ENCODE data around the gene RAB12. TPM values are rescaled to one million over a fixed set of nuclear protein-coding genes. Genes with fewer than 3 reads are reported as not detected.
A peak's percentile ranks its signal among the peaks of the same experiment; 100 is the strongest.

The RAB12 gene
- total and polyA plus RNA-seq, 5 experiments from 2014 or later, result 0.24 to 23.7 (median 0.33) TPM

DNA sequence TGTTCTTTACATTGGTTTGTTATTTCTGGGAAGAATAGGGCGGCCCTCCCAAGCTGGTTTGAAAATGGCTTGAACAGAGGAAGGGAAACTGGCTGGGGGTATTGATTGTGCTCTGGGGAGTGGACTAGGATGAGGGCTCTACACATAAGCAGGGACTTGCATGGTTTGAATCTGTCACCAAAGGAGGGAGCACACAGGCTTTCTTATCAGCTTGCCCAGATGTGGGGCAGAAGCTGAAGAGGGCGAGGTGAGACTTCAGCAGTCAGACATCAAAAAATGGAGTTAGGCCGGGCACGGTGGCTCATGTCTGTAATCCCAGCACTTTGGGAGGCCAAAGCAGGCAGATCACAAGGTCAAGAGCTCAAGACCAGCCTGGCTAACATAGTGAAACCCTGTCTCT lies 7.2 kb upstream of the RAB12 start:
- Mint-ChIP-seq H3K4me3 (peak overlapping the region in 1 of 10 donors; percentile 29), H3K9me3 (peaks cover 0 to 2% (median 0%) of the 10 kb centered on the region in 9 donors), H3K4me1 (peaks cover 2 to 42% (median 4%) of the 10 kb centered on the region in 4 donors), H3K27me3 (peaks cover 3 to 32% (median 15%) of the 10 kb centered on the region in 5 donors), H3K36me3 (no peaks in the 10 kb centered on the region), H3K27ac (peak overlapping the region in 3 of 10 donors; percentile 34 to 67 (median 39))
- POLR2A ChIA-PET, result no interaction called here
- DNase-seq (no peak), ATAC-seq (no peak)

DNA sequence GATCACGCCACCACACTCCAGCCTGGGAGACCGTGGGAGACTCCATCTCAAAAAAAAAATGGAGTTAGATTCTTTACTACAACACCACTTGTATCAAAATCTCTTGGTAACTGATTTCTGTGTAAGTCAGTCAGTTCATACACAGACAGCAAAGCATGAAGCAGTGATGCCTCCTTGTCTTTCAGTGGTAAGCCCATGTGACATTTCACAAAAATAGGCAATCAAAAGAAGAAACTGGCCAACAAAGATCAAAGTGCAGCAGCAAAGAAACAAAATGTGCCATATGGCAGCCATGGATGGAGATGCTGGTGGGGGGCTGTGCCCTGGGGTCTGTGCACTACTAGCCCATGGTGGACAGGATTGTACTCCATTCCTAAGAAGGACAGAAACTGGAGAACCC lies 6.7 kb upstream of the RAB12 start:
- H3K36me3 Mint-ChIP-seq, result no peaks in the 10 kb centered on the region
- peaks cover 0 to 2% (median 0%) of the 10 kb centered on the region in 9 donors for H3K9me3 Mint-ChIP-seq
- H3K4me1 Mint-ChIP-seq, result peaks cover 2 to 43% (median 5%) of the 10 kb centered on the region in 4 donors
- ATAC-seq, result no peak
- peaks cover 3 to 27% (median 15%) of the 10 kb centered on the region in 5 donors for H3K27me3 Mint-ChIP-seq
- H3K4me3 Mint-ChIP-seq, result peak overlapping the region in 1 of 10 donors; percentile 40
- DNase-seq, result no peak
- peak overlapping the region in 1 of 10 donors; percentile 16 for H3K27ac Mint-ChIP-seq
- POLR2A ChIA-PET, result interaction anchor here (0.9 kb wide), 1 partner anchor 10 kb away, joined by 3 read pairs; no protein-coding TSS in a partner anchor

DNA sequence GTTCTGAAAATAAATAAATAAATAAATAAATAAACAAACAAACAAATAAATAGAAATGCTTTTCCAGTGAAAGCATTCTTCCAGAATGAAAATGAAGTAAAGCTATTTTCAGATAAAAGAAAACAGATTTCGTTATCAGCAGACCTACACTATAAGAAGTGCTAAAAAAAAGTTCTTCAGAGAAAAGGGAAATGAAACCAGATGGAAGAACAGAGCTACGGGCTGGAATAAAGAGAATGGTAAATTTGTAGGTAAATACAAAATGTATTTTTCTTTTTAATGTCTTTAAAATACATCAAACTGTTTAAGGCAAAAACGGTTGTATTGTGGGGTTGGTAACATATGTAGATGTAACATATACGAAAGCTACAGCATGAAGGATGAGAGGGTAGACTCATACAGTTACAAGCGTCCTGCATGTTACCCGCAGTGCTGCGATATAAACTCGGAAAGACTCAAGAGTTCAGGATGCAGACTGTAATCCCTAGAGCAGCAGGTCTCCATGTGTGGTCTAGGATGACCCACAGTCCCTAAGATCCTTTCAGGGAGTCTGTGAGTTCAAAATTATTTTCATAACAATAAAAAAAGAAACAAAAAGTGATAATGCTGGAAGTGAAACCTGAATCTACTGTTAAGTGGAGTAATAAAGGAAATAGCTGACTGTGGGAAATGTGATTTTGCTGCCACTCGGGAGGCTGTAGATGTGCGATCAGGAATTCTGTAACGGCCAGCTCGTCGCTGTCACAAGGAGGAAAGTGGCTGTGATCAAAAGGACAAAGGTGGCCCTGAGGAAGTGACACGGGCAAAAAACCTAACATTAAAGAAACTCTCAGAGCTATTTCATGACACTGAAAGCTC lies 5.3 kb upstream of the RAB12 start:
- DNase-seq (no peak), ATAC-seq (no peak)
- Mint-ChIP-seq H3K4me1 (peaks cover 7 to 56% (median 17%) of the 10 kb centered on the region in 4 donors), H3K4me3 (peak overlapping the region; percentile 15 to 76 (median 56)), H3K27me3 (peaks cover 0 to 22% (median 15%) of the 10 kb centered on the region in 5 donors), H3K36me3 (peaks cover 0 to 1% (median 0%) of the 10 kb centered on the region in 3 donors), H3K27ac (peak overlapping the region in 6 of 10 donors; percentile 24 to 76 (median 62)), H3K9me3 (peaks cover 0 to 2% (median 0%) of the 10 kb centered on the region in 9 donors)
- POLR2A ChIA-PET, result interaction anchor here (0.9 kb wide), 1 partner anchor 8 kb away, joined by 3 read pairs; no protein-coding TSS in a partner anchor

DNA sequence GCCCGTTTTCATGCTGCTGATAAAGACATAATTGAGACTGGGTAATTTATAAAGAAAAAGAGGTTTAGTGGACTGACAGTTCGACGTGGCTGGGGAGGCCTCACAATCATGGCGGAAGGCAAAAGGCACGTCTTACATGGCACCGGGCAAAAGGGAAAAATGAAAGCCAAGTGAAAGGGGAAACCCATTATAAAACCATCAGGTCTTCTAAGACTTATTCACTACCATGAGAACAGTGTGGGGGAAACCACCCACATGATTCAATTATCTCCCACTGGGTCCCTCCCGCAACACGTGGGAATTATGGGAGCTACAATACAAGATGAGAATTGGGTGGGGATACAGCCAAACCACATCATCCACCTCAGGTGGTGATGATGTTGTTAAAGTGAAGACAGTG lies 3.3 kb upstream of the RAB12 start:
- Mint-ChIP-seq H3K27me3 (peaks cover 0 to 20% (median 13%) of the 10 kb centered on the region in 5 donors), H3K4me1 (peaks cover 13 to 62% (median 27%) of the 10 kb centered on the region in 4 donors), H3K4me3 (peak overlapping the region in 1 of 10 donors; percentile 36), H3K36me3 (peaks cover 0 to 4% (median 0%) of the 10 kb centered on the region in 3 donors), H3K9me3 (peaks cover 0 to 2% (median 0%) of the 10 kb centered on the region in 9 donors), H3K27ac (peak overlapping the region in 1 of 10 donors; percentile 28)
- no peak for DNase-seq
- POLR2A ChIA-PET, result no interaction called here
- ATAC-seq, result no peak

DNA sequence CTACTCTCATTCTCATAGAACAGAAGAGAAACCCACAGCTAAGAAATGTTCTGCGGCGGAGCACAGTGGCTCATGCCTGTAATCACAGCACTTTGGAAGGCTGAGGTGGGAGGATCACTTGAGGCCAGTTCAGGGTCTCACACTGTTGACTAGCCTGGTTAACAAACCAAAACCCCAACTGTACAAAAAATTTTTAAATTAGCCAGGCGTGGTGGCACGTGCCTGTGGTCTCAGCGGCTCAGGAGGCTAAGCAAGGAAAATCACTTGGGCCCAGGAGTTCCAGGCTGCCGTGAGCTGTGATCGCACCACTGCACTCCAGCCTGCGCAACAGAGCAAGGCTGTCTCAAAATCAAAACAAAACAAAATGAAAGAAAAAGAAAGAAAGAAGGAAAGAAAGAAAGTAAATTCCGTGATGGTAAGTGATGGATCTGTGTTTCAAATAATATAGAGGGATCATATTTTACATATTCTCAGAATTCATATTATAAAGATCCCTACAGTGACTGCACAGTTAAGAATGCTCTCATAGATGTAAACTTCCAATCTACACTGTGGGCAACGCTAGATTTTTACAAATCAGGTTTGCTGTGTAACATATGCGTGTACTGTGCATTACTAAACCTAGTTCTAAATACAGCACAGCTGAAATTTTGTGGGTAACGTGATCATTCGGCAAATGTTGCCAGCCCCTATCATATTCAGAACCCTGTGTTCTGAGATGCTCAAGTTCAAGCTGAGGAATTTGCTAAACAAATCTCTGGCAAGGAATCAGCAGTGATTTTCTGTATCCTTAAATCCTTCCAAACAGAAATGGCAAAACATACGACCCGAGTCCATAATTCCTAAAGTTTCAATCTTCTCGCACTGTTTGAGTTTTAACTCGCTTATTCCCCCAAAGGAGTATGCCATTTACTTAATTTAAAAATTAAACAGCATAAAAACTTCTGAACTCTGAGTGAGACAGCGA lies 1.2 kb upstream of the RAB12 start:
- H3K4me1 Mint-ChIP-seq, result peaks cover 24 to 62% (median 45%) of the 10 kb centered on the region in 4 donors
- H3K4me3 Mint-ChIP-seq, result peak overlapping the region; percentile 87 to 95 (median 92)

DNA sequence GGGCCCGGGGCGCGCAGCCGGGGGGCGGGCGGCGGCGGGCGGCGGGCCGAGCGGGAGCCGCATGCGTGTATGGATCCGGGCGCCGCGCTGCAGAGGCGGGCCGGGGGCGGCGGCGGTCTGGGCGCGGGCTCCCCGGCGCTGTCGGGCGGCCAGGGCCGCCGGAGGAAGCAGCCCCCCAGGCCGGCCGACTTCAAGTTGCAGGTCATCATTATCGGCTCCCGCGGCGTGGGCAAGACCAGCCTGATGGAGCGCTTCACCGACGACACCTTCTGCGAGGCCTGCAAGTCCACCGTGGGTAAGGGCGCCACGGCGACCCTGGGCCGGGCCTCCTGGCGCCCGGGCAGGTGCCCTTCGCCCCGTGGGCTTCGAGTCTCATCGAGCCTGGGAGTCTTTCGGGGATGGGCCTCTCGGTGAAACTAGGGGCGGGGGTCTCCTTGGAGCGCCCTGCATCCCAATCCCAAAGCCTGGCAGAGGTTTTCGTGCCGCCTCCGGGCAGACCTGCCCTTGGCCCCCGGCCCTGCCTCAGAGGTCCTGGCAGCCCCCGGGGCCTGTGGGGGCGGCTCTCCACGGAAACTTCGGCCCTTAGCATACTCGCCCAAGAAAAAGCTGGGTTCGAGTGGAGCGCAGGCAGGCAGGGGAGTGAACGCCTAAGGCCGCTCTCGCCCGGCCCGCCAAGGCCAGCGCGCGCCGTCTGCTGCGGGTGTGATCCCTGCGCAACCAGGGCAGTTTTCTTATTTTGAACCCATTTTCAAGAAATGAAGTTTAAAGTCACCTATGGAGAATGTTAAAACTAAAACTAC lies 622 bp downstream of the RAB12 start:
- peak in 1 of 2 donors; percentile 2 for ATAC-seq
- Mint-ChIP-seq H3K36me3 (peaks cover 0 to 12% (median 0%) of the 10 kb centered on the region in 3 donors), H3K27me3 (peaks cover 0 to 6% (median 0%) of the 10 kb centered on the region in 5 donors), H3K4me1 (peaks cover 31 to 66% (median 56%) of the 10 kb centered on the region in 4 donors), H3K9me3 (no peaks in the 10 kb centered on the region), H3K27ac (peak overlapping the region; percentile 56 to 89 (median 81)), H3K4me3 (peak overlapping the region; percentile 81 to 92 (median 90))
- POLR2A ChIA-PET, result interaction anchor here (1.0 to 1.4 kb wide), 3 partner anchors 9 to 1305 kb away, joined by 3 to 7 read pairs (median 3); partner anchors contain the start of gene ANKRD12
- DNase-seq, result peak in 2 of 10 donors; percentile 12 to 16

More for the DNA sequence above, 1.2 kb upstream of the RAB12 start:
- Mint-ChIP-seq H3K9me3 (no peaks in the 10 kb centered on the region), H3K27ac (peak overlapping the region; percentile 89 to 99 (median 94)), H3K27me3 (peaks cover 0 to 8% (median 2%) of the 10 kb centered on the region in 5 donors), H3K36me3 (peaks cover 0 to 12% (median 0%) of the 10 kb centered on the region in 3 donors)
- POLR2A ChIA-PET, result interaction anchor here (1.0 kb wide), 1 partner anchor 8 kb away, joined by 3 read pairs; no protein-coding TSS in a partner anchor
- ATAC-seq (no peak), DNase-seq (peak in 1 of 10 donors; percentile 17)

DNA sequence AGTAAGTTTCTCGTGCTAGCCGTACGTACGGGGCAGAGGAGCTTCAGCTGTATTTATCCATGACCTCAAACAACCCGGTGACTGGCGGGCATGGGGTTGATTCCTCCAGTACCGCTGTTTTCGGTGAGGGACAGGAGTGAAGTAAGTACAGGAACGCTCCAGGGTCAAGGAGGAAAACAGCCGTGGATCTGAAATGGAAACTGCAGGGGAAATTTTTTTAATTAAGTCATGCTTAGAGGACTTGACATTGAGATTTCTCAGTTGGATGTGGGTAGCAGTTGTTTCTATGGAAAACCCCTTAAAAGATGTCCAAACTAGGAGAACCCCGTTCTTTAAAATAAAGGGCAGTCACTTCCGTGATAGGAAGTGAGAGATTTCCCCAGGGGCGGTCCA lies 1.2 kb downstream of the RAB12 start:
- Mint-ChIP-seq H3K27ac (peak overlapping the region; percentile 56 to 89 (median 81)), H3K9me3 (no peaks in the 10 kb centered on the region), H3K4me3 (peak overlapping the region; percentile 55 to 92 (median 90)), H3K36me3 (peaks cover 0 to 18% (median 0%) of the 10 kb centered on the region in 3 donors), H3K27me3 (peaks cover 0 to 6% (median 0%) of the 10 kb centered on the region in 5 donors), H3K4me1 (peaks cover 35 to 70% (median 61%) of the 10 kb centered on the region in 4 donors)
- POLR2A ChIA-PET, result no interaction called here
- DNase-seq, result no peak
- ATAC-seq, result no peak

DNA sequence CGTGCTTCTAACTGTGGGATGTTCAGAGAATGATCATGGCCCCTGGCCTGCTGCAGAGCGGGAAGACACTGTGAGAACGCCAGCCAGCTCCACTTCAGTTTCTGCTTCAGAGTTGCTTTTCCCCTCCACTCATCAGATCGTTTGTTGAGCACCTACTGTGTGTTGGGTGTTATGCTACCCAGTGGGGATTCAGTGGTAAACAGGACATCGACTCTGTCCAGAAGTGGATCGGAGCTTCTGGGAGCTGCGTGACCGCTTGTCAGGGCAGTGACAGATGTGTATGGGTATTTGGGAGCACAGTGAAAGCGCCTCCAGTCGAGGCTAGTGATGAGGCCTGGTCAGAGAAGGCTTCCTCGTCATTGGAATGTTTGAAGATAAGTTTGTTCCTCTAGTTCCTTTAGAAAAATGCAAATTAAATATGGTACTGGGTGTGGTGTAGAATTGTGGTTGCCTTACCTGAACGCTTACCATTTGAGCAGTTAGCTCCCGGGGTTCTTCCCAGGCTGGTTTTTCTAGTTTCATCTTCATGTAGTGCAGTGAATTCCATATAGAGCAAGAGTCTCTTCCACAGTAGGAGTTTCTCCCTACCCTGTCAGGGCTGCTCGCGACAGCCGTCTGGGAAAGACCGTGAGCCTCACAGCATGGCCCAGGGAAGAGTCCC lies 2.8 kb downstream of the RAB12 start:
- Mint-ChIP-seq H3K9me3 (no peaks in the 10 kb centered on the region), H3K4me1 (peaks cover 36 to 78% (median 68%) of the 10 kb centered on the region in 4 donors), H3K27me3 (no peaks in the 10 kb centered on the region), H3K4me3 (peak overlapping the region in 9 of 10 donors; percentile 39 to 92 (median 89)), H3K27ac (peak overlapping the region in 4 of 10 donors; percentile 31 to 85 (median 80)), H3K36me3 (peaks cover 0 to 22% (median 4%) of the 10 kb centered on the region in 3 donors)
- POLR2A ChIA-PET, result interaction anchor here (1.0 kb wide), 1 partner anchor 9 kb away, joined by 3 read pairs; no protein-coding TSS in a partner anchor
- ATAC-seq (no peak), DNase-seq (no peak)

DNA sequence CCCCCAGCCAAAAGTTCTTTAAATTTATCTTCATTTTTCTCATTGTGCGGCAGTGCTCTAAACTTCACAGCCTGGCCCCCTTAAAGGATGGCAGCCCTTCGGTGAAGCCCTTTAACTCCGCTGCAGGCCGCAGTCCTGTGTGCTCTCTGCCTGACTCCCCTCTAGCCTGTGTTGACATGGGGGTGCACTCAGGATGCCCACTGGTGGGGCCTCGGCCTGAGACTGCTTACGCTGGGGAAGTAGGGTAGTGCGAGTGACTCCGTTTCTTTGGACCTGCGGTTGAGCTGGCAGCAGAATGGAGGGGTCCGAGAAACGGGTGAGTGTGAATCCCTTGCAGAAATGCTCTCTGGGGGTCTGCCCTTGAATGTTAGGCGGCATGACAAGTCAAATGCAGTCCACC lies 5.6 kb downstream of the RAB12 start:
- peaks cover 43 to 91% (median 81%) of the 10 kb centered on the region in 4 donors for H3K4me1 Mint-ChIP-seq
- H3K36me3 Mint-ChIP-seq, result peaks cover 0 to 26% (median 7%) of the 10 kb centered on the region in 3 donors
- no peak overlapping the region for H3K27ac Mint-ChIP-seq
- POLR2A ChIA-PET, result no interaction called here
- no peaks in the 10 kb centered on the region for H3K27me3 Mint-ChIP-seq
- DNase-seq (no peak), ATAC-seq (no peak)
- peak overlapping the region in 2 of 10 donors; percentile 4 to 10 for H3K4me3 Mint-ChIP-seq
- H3K9me3 Mint-ChIP-seq, result no peaks in the 10 kb centered on the region

DNA sequence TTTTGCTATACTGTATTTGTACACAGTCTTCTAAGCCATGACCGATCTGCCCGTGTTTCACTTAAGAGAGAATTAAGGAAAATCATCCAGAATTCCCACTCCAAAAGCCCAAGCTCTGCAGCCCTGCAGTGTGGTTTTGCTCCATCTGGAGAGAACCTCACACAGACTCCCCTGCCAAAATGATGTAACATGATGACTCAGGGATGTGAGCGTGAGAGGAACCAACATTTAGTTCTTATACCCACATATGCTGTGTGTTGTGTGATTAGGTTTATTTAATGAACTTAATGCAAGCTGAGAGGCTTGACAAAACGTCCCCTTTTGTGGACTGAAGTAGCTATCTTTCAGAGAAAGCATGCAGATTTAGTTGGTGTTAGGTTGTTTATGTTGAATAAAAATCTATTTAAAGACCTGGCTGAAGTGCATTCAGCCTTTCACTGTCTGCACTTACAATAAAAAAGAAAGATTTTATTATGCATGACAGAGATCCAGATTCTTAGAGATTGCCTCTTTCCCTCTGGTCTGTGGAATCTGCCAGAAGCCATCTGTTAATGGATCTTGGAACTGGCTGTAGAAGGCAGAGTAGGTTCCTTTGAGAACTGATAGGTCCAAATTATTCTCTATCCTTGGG lies 6.3 kb downstream of the RAB12 start:
- DNase-seq (no peak), ATAC-seq (no peak)
- peaks cover 41 to 92% (median 81%) of the 10 kb centered on the region in 4 donors for H3K4me1 Mint-ChIP-seq
- peaks cover 0 to 26% (median 10%) of the 10 kb centered on the region in 3 donors for H3K36me3 Mint-ChIP-seq
- H3K27ac Mint-ChIP-seq, result no peak overlapping the region
- POLR2A ChIA-PET, result no interaction called here
- peak overlapping the region in 1 of 10 donors; percentile 28 for H3K4me3 Mint-ChIP-seq
- no peaks in the 10 kb centered on the region for H3K27me3 Mint-ChIP-seq
- H3K9me3 Mint-ChIP-seq, result peaks cover 0 to 1% (median 0%) of the 10 kb centered on the region in 9 donors

Data from naive thymus-derived CD8-positive, alpha-beta T cell (primary cell).